Calu3 (cell line): ENCODE measurements around the gene GAL3ST3. TPM values are rescaled to one million over a fixed set of nuclear protein-coding genes. Genes with fewer than 3 reads are reported as not detected.
"Not testable (repeated sequence)": the region's sequence is repeated elsewhere in the genome, so short reads cannot be mapped to it uniquely, and the experiment has no call there.

Source experiments
- BruUV-seq: library from RNA; stranded (reverse); fragments of 400-500 nt; replicated peaks from 2 replicates; lab custom pipeline; 2021; lab: Mats Ljungman, UMichigan
- CTCF ChIA-PET: fragments of 300-600 bp; sonication (Branson Sonifier 250); formaldehyde crosslinking; loops from one replicate; lab custom pipeline; 2022; ENCODE audit warnings: antibody characterized with exemption; lab: Charles Lee
- DNase-seq: peaks from one replicate; pipeline ENCODE4 v3.0.0; 2022
- H3K27ac Mint-ChIP-seq: one replicate; pipeline ENCODE4 v1.8.0; 2022; ENCODE audit warnings: mixed read lengths; ENCODE audit not compliant: unreplicated experiment
- H3K27me3 Mint-ChIP-seq: one replicate; pipeline ENCODE4 v1.8.0; 2022; ENCODE audit warnings: mixed read lengths; ENCODE audit not compliant: unreplicated experiment
- H3K36me3 Mint-ChIP-seq: one replicate; pipeline ENCODE4 v1.8.0; 2022; ENCODE audit warnings: mild to moderate bottlenecking, moderate library complexity, mixed read lengths; ENCODE audit not compliant: insufficient read depth, unreplicated experiment
- H3K4me1 Mint-ChIP-seq: one replicate; pipeline ENCODE4 v1.8.0; 2022; ENCODE audit warnings: mild to moderate bottlenecking, low read depth, mixed read lengths; ENCODE audit not compliant: unreplicated experiment
- H3K4me3 Mint-ChIP-seq: one replicate; pipeline ENCODE4 v1.8.0; 2022; ENCODE audit warnings: mild to moderate bottlenecking, low read depth, moderate library complexity, mixed read lengths; ENCODE audit not compliant: unreplicated experiment
- H3K9me3 Mint-ChIP-seq: one replicate; pipeline ENCODE4 v1.8.0; 2022; ENCODE audit warnings: low read depth, mixed read lengths; ENCODE audit not compliant: unreplicated experiment
- CTCF ChIP-seq: fragments of 200-600 bp; IDR thresholded peaks from one replicate; pipeline ENCODE4 v1.8.0; 2022; ENCODE audit warnings: antibody characterized with exemption; ENCODE audit not compliant: unreplicated experiment
- intact Hi-C: fragments of 100-400 bp; cut with micrococcal nuclease; formaldehyde crosslinking; loops from one replicate; pipeline ENCODE4 v1.10.0; 2022; ENCODE audit not compliant: unreplicated experiment
- total RNA-seq: library from RNA; stranded (reverse); gene quantifications from 2 replicates; pipeline ENCODE4 v1.2.3, GENCODE V29; 2022

Gene GAL3ST3
- total RNA-seq, 1 experiment from 2014 or later, result not detected

- TF ChIP-seq CTCF, result no peak
- H3K36me3 Mint-ChIP-seq, result no peaks in the 10 kb centered on the region
- DNase-seq, result no peak
- no peak overlapping the region for H3K4me3 Mint-ChIP-seq
- peaks cover 30% of the 10 kb centered on the region for H3K27me3 Mint-ChIP-seq
- intact Hi-C loops, result no loop called here
- BruUV-seq, result no TSS peak
- CTCF ChIA-PET, result interaction anchor here (0.6 to 1.1 kb wide), 3 partner anchors 9 to 219 kb away, joined by 3 to 5 read pairs (median 4); no protein-coding TSS in a partner anchor
- H3K27ac Mint-ChIP-seq, result no peak overlapping the region
- H3K9me3 Mint-ChIP-seq, result no peaks in the 10 kb centered on the region
- no peaks in the 10 kb centered on the region for H3K4me1 Mint-ChIP-seq
Measured at GRCh38 chr11:66035653-66036333, 13.2 kb downstream of the GAL3ST3 start.

GRCh38 chr11:66032957-66033735, 15.8 kb downstream of the GAL3ST3 start:
- DNase-seq, result no peak
- intact Hi-C loops, result no loop called here
- CTCF ChIA-PET, result no interaction called here
- Mint-ChIP-seq H3K9me3 (no peaks in the 10 kb centered on the region), H3K27ac (no peak overlapping the region), H3K36me3 (no peaks in the 10 kb centered on the region), H3K27me3 (peaks cover 25% of the 10 kb centered on the region), H3K4me1 (no peaks in the 10 kb centered on the region), H3K4me3 (no peak overlapping the region)
- TF ChIP-seq CTCF, result no peak
- no TSS peak for BruUV-seq

- Mint-ChIP-seq H3K27ac (no peak within 1 kb of the TSS), H3K36me3 (peaks cover 9% of the 10 kb centered on the region), H3K4me1 (peaks cover 15% of the 10 kb centered on the region), H3K9me3 (no peaks in the 10 kb centered on the region), H3K27me3 (peaks cover 23% of the 10 kb centered on the region), H3K4me3 (no peak within 1 kb of the TSS)
- BruUV-seq, result no TSS peak
- CTCF ChIA-PET, result interaction anchor here (0.6 to 1.6 kb wide), 2 partner anchors 11 to 15 kb away, joined by 3 read pairs; no protein-coding TSS in a partner anchor
- no peak for TF ChIP-seq CTCF
- DNase-seq, result no peak
- intact Hi-C loops, result no loop called here
Measured at GRCh38 chr11:66026017-66026529, 22.9 kb downstream of the GAL3ST3 start, which contains the start of gene CATSPER1. TSS of gene CATSPER1 (minus strand) at chr11:66026479. CDS start at chr11:66026379, 100 bp downstream.

GRCh38 chr11:66023186-66023440, 25.8 kb downstream of the GAL3ST3 start:
- peaks cover 27% of the 10 kb centered on the region for H3K4me1 Mint-ChIP-seq
- DNase-seq, H3K9me3 Mint-ChIP-seq, intact Hi-C loops, H3K4me3 Mint-ChIP-seq, H3K36me3 Mint-ChIP-seq, H3K27ac Mint-ChIP-seq, BruUV-seq: not testable (repeated sequence)
- H3K27me3 Mint-ChIP-seq, result peaks cover 23% of the 10 kb centered on the region
- CTCF ChIA-PET, result interaction anchor here (1.0 to 2.7 kb wide), 3 partner anchors 10 to 138 kb away, joined by 3 to 16 read pairs (median 7); no protein-coding TSS in a partner anchor
